T-helper 2 cell treated with Interferon-gamma antibody and Interleukin-4, amounts not matched to agents 100 ng/mL and 5 ng/mL, for 36 hours (primary cell): ENCODE results near the gene HRH2. TPM values are rescaled to one million over a fixed set of nuclear protein-coding genes. Genes with fewer than 3 reads are reported as not detected.

Experiments used
- intact Hi-C: fragments of 100-400 bp; cut with micrococcal nuclease; formaldehyde crosslinking; loops from one replicate; pipeline ENCODE4 v1.15.1; 2023
- total RNA-seq: library from RNA; stranded (reverse); gene quantifications from 2 replicates; pipeline ENCODE4 v1.2.3, GENCODE V29; 2022

The HRH2 gene, protein sequence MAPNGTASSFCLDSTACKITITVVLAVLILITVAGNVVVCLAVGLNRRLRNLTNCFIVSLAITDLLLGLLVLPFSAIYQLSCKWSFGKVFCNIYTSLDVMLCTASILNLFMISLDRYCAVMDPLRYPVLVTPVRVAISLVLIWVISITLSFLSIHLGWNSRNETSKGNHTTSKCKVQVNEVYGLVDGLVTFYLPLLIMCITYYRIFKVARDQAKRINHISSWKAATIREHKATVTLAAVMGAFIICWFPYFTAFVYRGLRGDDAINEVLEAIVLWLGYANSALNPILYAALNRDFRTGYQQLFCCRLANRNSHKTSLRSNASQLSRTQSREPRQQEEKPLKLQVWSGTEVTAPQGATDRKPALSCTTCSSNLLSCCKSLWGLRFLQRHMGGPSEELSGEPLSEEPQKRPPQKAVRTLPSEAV
- total RNA-seq: 15.9 and 16.4 TPM in 2 replicates

DNA sequence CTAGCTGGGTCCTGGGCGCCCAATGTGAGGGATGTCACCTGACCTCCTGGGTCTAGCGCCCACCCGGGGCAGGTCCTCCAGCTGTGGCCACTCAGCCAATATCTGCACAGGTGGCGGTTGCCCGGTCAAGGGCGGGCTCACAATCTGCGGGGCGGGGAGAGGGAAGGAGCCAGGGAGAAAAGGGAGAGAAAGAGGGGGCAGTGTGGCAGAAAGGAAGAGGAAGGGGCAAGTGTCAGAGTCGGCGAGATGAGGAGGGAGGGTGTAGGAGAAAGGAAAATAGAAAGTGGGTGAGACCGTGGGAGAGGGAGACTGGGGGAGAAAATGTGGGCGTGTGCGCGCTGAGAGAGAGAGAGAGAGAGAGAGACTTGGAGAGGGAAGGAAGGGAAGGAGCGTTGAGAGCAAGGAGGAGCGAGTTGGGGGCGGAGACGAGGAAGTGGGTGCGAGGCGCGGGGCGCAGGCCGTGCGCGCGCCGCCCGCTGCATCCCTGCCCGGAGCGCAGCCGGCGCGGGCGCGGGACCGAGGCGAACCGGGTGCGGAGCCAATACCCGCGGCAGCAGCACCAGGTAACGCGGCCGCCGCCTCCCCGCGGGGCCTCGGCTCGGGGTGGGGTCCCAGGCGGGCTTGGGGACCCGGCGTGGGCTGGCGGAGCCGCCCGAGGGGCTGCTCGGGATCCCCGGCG, at the start of gene HRH2:
HRH2 (plus strand) TSS at position 479 of the 679 bp plus-strand sequence. CDS start 25,163 bp downstream, outside the sequence.
- intact Hi-C loops: loop anchor here (1.0 to 10.0 kb wide), 3 partner anchors 39 to 877 kb away; partner anchors contain the start of gene RNF44

DNA sequence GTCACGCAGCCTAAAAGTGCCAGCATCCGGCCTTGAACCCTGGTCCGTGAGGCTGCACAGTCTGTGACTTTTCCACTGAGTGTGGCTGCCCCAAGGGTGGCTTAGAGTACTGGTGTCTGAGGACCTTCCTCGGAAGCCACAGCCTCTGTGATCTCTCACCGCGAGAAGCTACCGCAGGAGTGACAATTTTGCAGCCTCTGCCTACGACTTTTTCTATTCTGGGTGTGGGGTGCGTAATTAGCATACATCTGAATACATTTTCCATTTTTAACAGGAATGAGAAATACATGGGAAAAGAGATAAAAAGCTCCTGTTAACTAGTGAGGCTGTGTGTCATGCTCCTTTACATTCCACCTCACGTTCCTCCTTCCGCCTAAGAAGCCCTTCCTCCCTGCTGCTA, 48.3 kb upstream of the HRH2 start:
- intact Hi-C loops: no loop called here

DNA sequence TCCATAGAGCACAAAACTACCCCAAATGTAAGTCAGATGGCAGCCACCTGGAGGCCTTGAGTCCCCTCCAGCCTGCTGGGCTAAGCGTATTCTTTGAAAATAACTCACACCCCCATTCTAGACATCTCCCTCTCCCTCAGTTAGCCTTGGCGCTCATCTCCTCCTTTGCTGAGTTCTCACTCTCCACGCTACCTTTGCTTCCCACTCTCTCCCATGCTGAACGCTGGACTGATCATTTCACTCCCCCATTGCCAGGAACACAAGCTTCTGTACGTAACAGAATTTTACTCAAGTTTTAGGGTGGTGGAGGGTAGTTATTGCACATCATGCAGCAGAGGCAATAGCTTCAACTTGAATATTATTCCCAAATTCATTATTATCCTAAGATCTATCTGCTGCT, 47.5 kb upstream of the HRH2 start:
- intact Hi-C loops: no loop called here

DNA sequence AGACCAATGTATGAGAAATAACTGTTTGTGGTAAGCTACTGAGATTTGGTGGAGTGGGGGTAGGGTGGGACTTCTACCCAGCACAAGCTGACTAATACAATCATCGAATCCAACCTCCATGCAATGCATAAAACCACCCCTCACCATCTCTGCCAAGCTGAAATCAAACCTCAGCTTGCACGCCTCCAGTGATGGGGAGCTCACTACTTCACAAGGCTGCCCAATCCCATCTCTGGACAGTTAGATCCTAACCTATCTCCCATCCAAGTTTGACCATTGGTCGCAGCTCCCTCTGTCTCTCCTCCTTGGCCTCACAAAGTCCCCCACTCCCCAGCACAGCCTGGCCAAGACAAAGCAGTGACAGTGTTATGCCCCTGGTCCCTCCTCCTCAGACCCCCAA, 47.0 kb upstream of the HRH2 start:
- intact Hi-C loops: no loop called here

DNA sequence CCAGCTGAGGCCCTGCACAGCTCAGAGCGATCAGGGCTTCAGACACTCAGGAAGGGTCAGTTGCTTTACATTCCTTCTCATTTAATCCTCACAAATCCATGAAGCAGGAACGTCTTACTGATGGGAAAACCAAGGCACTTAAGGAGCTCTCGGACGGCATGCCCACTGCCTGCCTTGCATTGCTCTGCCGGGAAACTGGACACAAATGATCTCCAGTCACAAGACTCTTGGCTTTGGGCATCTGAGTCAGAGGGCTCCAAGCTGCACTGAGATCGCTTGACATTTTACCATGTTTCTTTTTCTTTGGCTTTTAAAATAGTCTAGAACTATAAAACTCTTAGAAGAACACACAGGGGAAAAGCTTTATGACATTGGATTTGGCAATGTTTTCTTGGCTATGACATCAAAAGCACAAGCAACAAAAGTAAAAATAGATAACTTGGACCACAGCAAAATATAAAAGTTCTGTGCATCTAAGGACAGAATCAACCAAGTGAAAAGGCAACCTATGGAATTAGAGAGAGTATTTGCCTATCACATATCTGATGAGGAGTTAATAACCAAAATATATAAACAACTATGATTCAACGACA, 43.6 kb upstream of the HRH2 start:
- intact Hi-C loops: no loop called here

DNA sequence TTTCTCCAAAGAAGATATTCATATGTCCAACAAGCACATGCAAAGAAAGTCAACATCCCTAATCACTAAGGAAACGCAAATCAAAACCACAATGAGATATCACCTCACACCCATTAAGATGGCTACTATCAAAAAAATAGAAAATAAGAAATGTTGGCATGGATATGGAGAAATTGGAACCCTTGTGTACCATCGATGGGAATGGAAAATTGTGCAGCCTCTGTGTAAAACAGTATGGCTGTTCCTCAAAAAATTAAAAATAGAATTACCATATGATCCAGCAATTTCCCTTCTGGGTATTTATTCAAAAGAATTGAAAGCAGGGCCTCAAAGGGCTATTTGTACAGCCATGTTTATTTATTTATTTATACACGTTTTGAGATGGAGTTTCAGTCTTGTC, 43.0 kb upstream of the HRH2 start:
- intact Hi-C loops: loop anchor here (5.0 kb wide), 1 partner anchor 37 kb away; no protein-coding TSS in a partner anchor

DNA sequence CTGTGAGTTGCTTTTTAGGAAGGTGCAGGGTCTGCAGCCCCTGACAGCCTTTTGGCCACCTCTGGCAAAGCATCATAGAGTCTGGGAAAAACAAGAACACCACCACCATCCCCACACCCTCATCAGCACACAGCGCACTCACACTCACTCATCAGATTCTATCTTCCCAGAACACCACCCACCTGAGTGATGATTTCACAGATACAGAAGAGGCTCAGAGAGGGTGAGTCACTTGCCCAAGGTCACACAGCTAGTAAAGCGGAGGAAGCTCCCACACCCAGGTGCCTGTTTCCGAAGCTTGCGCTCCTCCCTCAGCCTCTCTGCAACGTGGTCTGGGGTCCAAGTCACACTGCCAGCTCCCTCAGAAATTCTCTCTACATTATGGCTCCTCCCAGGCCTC, 41.8 kb upstream of the HRH2 start:
- intact Hi-C loops: loop anchor here (5.0 kb wide), 1 partner anchor 36 kb away; no protein-coding TSS in a partner anchor

DNA sequence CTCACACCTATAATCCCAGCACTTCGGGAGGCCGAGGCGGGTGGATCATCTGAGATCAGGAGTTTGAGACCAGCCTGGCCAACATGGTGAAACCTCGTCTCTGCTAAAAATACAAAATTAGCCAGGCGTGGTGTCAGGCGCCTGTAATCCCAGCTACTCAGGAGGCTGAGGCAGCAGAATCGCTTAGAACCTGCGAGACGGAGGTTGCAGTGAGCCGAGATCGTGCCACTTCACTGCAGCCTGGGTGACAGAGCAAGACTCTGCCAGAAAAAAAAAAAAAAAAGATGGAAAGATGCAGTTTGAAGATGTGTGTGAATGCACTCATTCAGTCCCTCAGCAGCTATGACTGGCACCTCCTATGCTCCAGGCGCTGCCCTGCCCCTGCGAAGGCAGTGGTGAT, 41.3 kb upstream of the HRH2 start:
- intact Hi-C loops: loop anchor here (5.0 kb wide), 1 partner anchor 36 kb away; no protein-coding TSS in a partner anchor

DNA sequence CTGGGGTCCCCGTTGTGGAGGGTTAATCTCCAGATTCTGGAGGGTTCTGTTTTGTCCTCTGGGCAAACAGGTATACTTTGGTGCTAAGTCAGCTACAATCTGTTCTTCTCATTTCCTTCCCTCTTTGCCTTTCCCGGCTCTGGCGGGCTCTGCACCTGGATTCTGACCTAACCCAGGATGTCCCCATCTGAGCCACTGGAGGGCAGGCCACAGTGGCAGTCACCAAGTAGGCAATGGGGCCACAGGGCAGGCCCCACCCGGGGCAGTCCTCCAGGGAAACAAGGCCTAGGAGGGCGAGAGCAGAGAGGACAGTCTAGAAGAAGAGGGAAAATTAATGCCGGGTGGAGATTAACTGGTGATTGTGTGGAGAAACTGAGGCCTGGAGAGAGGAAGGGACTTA, 40.4 kb upstream of the HRH2 start:
- intact Hi-C loops: loop anchor here (5.0 kb wide), 1 partner anchor 35 kb away; no protein-coding TSS in a partner anchor

DNA sequence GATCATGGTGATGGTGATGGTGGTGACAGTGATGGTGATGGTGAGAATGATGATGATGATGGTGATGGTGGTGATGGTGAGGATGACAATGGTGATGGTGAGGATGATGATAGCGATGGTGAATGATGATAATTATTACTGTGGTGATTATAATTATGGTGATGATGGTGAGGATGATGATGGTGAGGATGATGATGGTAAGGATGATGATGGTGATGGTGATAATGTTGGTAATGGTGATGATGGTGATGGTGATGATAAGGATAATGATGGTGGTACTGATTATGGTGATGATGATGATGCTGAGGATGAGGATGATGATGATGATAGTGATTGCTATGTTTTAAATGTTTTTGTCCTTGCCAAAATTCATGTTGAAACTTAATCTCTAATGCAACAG, 37.3 kb upstream of the HRH2 start:
- intact Hi-C loops: no loop called here

DNA sequence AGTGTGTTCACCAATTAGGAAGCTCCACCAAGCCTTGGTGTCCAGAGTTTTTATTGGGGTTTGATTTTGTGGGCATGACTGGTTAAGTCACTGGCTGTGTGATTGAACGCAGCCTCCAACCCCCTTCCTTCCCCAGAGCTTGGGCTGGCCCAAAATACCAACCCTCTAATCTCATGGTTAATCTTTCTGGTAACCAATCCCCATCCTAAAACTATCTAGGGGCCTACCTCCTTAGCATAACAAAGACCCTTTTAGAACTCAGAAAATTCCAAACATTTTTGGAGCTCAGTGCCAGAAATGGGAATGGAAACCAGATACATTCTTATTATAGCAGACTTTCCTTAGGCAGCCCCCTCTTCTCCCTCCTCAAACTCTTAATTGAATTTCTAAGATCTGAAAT, 35.9 kb upstream of the HRH2 start:
- intact Hi-C loops: no loop called here

DNA sequence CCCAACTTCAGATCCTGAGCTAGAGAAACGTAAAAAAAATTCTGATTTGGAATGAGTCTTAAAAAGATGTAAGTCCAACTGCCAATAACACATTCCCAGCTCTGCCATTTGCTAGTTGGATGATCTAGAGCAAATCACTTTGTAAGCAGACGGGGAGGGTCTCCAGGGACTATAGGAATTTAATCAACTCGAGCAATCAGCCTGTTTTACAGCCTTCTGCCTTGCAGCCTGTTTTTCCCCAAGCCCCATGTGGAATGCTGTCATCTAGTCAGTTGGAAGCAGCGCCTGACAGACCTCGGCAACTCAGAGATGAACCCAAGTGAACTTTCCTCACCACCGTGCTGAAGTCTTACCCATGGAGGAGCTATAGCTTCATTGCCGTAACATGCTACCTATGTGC, 34.8 kb upstream of the HRH2 start:
- intact Hi-C loops: no loop called here

DNA sequence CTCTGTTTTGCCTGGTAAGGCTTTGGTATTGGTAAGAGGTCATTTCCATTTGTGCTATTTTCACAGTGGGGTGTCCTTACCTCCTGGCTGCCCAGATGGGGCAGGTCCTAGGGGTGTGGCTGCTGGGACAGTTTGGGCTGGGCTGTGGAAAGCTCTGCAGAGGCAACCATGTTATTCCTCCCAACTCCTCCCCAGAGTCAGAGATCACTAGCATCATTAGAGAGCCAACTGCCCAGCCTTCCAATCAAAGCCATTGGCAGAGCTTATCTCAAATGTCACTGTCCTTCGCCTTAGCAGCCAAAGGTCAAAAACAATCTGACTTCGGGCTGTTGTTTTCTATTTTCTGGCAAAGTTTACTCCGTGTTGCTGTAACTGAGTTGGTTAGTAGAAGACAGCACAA, 33.6 kb upstream of the HRH2 start:
- intact Hi-C loops: no loop called here

DNA sequence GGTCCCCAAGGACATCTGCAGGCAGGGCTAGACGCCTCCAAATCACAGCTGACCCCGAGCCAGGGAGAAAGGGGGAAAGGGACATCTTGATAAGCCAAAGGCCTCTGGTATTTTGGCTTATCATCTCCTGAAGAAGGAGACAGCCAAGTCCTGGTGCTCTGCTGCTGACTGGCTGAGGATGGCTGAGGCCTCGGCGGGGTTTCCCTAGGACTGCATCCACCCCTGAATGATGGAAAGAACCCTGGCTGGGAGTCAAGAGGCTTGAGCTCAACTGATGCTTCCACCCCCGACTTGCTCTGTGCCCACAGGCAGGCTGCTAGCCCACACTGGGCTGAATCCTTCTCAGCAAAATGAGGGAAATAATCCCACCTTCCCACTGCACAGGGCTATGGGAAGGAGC, 30.9 kb upstream of the HRH2 start:
- intact Hi-C loops: no loop called here

DNA sequence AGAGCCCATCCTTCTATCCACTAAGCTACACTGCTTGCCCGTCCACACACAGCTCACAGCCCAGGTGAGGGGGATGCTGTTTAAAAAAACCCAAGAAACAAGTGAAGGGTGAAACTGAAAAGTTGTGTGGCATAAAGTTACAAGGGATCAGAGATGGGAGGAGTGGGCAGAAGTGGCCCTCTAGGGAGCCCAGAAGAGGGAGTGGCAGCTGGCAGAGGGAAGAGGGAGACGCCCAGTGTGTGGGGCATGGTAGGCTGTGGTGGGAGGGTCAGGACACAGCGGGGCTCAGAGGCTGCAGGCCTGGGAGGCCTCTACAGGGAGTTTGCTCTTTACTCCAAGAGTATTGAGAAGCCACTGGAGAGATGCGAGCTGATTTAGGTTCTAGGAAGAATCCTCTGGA, 30.1 kb upstream of the HRH2 start:
- intact Hi-C loops: no loop called here

DNA sequence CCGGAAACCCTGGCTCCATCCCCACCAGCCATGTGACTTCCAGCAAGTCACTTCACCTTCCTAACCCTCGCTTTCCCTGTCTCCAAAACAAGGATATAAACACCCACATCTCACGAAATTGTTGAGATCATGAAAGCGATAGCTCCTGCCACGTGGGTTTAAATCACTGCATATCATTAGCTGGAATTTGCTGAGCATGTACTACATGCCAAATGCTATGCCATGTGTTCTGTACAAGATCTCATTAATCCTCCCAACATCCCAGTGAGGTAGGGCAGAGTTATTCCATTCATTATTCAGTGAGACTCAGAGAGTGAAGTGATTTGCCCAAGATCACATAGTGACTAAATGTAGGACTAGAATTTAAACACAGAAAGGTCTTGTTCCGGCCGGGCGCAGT, 29.2 kb upstream of the HRH2 start:
- intact Hi-C loops: no loop called here

DNA sequence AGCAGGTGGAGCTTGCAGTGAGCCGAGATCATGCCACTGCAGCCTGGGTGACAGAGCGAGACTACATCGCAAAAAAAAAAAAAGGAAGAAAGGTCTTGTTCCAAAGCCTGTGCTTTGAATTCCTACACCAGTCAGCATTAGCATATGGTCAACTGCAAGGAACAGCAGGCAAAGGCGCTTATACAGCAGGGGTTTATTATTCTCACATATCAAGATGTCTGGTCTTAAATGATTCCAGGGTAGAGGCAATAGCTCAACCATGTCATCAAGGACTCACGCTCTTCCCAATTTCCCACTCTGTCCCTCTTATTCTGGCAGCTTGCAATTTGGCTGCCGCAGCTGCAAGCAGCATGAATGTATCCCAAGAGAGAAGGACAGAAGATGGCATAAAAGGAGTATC, 28.6 kb upstream of the HRH2 start:
- intact Hi-C loops: no loop called here

DNA sequence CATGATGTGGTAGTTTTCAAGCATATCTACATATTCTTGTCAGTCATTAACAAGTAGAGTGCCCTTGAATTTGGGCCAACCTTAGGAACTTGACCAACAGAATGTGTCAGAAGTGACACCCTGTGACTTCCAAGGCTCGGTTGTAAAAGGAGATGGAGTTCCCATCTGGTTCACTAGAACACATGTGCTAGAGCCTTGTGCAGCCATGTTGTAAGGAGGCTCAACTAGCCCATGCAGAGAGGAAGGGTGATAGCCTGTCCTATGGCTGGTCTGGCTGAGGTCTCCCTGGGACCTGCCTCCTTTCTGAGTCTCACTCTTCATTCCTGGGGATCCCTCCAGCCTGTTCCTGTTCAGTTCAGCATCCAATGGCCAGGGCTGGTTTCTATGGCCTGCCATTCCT, 28.1 kb upstream of the HRH2 start:
- intact Hi-C loops: no loop called here

DNA sequence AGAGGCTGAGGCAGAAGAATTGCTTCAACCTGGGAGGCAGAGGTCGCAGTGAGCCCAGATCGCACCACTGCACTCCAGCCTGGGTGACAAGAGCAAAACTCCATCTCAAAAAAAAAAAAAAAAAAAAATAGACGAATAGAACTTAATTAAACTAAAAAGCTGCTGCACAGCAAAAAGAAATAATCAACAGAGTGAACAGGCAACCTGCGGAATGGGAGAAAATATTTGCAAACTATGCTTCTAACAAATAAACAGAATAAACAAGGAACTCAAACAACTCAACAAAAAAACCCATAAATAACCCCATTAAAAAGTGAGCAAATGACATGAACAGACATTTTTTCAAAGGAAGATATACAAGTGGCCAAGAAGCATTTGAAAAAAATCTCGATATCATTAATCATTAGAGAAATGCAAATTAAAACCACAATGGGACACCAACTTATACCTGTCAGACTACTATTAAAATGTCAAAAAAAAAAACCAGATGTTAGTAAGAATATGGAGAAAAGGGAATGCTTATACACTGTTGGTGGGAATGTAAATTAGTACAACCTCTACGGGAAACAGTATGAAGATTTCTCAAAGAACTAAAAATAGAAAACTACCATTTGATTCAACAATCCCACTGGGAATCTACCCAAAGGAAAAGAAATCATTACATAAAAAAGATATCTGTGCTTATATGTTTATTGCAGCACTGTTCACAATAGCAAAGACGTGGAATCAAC, 21.9 kb upstream of the HRH2 start:
- intact Hi-C loops: no loop called here

DNA sequence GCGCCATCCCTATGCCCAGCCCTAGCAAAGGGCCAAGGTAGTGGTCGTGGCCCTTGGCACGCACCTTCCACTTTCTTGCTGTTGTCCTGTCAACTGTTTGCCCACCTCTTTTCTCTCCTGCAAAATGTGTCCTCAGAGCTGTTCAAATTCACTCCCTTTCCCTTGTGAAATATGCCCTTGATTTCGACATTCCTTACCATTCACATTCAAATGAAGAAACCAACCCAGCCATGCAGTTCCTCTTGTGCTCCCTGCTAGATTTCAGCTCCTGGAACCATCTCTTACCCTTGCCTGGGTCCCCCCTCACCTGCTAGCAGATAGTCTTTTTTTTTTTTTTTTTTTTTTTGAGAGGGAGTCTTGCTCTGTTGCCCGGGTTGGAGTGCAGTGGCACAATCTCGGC, 19.6 kb upstream of the HRH2 start:
- intact Hi-C loops: no loop called here

DNA sequence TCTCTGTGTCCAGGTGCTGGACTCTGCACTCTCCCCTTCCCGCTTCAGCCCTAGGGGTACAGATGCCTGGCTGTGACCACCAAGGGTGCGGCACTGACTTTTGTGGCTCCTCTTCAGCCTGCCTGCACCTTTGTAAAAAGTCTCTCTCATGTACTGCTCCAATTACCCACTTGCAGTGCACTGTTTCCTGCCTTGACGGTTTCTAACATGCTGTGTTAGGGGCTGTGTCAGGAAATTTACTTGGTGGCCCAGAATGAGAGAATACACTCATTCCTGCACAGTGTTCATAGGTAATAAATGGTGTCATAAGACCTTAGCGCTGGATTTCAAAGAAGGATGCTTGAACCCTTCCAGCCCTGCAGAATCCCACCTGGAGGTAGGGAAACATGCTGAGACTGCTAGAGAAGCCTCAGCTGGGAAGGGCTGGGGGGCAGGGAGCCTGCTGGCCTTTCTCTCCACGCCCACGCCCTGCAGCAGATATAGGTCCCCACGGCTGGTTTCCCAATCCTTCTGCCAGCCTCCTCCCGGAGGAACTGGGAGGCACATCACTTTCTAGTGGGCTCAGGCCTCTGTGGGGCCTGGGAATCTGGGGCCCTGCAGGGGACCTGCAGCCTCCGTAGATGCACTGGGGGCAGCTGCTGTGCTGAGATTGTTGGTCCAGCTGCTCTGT, 17.6 kb upstream of the HRH2 start:
- intact Hi-C loops: no loop called here
